Measurements from ENCODE around the gene CPTP. TPM values are rescaled to one million over a fixed set of nuclear protein-coding genes. Genes with fewer than 3 reads are reported as not detected.

CPTP gene
- total RNA-seq, 2 donors from 2014 or later = 45.4 to 60.2 TPM

GRCh38 chr1:1309251-1310108 lies 15.1 kb upstream of the CPTP start:
- Histone ChIP-seq H3K27ac (peak overlapping the region; percentile 88), H3K4me1 (peaks cover 29% of the 10 kb centered on the region), H3K9ac (ENCODE audit: low read depth in 2 of 2, low read length in 2 of 2) (peak overlapping the region; percentile 77 to 97), H3K27me3 (no peaks in the 10 kb centered on the region), H3K9me3 (no peaks in the 10 kb centered on the region), H3K4me3 (peak overlapping the region; percentile 80), H3K36me3 (no peaks in the 10 kb centered on the region)
- no peak for TF ChIP-seq CTCF (IDR thresholded peaks at IDR 0.05)
- DNase-seq = peak; percentile 59
- intact Hi-C loops (cut with DNase I) = no loop called here

GRCh38 chr1:1310109-1310385 lies 14.6 kb upstream of the CPTP start:
- peaks cover 23% of the 10 kb centered on the region for H3K4me1 ChIP-seq
- intact Hi-C loops (cut with DNase I) = no loop called here
- no peak overlapping the region for H3K9ac ChIP-seq (ENCODE audit: low read depth in 2 of 2, low read length in 2 of 2)
- TF ChIP-seq CTCF (IDR thresholded peaks at IDR 0.05) = no peak
- no peak for DNase-seq
- no peaks in the 10 kb centered on the region for H3K9me3 ChIP-seq
- no peak overlapping the region for H3K4me3 ChIP-seq
- no peaks in the 10 kb centered on the region for H3K36me3 ChIP-seq
- H3K27me3 ChIP-seq = no peaks in the 10 kb centered on the region
- H3K27ac ChIP-seq = no peak overlapping the region

- no peak overlapping the region for H3K27ac ChIP-seq
- no peak for DNase-seq
- H3K9ac ChIP-seq (ENCODE audit: low read depth in 2 of 2, low read length in 2 of 2) = no peak overlapping the region
- no peaks in the 10 kb centered on the region for H3K36me3 ChIP-seq
- intact Hi-C loops (cut with DNase I) = no loop called here
- H3K4me3 ChIP-seq = no peak overlapping the region
- H3K27me3 ChIP-seq = no peaks in the 10 kb centered on the region
- H3K4me1 ChIP-seq = peaks cover 18% of the 10 kb centered on the region
- TF ChIP-seq CTCF (IDR thresholded peaks at IDR 0.05) = no peak
- no peaks in the 10 kb centered on the region for H3K9me3 ChIP-seq
These were observed 14.0 kb upstream of the CPTP start for GRCh38 chr1:1310476-1311053.

- TF ChIP-seq CTCF (IDR thresholded peaks at IDR 0.05) = no peak
- H3K36me3 ChIP-seq = no peaks in the 10 kb centered on the region
- intact Hi-C loops (cut with DNase I) = no loop called here
- no peak overlapping the region for H3K4me3 ChIP-seq
- H3K9me3 ChIP-seq = no peaks in the 10 kb centered on the region
- peaks cover 10% of the 10 kb centered on the region for H3K4me1 ChIP-seq
- no peak overlapping the region for H3K9ac ChIP-seq (ENCODE audit: low read depth in 2 of 2, low read length in 2 of 2)
- no peaks in the 10 kb centered on the region for H3K27me3 ChIP-seq
- DNase-seq = no peak
- H3K27ac ChIP-seq = no peak overlapping the region
These were observed 13.2 kb upstream of the CPTP start for GRCh38 chr1:1311107-1312104.

All from colonic mucosa (tissue), 4 donors.